ENCODE measurements around the gene ATXN7.

DNA sequence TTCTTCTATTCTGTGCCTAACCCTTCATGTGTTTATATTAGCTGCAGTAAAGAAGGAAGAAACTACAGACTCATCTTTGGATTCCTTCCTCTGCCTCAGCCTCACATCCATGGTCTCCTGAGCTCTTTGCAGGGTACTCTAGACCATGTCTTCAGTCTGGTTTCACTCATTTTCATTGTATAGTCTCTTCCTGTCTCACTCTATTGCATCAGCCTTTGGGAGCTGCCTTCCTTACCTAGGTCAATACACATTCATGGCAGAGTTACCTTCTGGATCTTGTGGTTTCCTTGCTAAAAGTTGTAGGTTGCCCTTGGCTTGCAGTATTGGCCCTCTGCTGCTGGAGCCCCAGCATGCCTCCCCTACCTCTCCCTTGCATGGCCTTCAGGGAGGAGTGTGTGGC is 80.0 kb downstream of the ATXN7 start:
- TF ChIP-seq, protein P1, sequence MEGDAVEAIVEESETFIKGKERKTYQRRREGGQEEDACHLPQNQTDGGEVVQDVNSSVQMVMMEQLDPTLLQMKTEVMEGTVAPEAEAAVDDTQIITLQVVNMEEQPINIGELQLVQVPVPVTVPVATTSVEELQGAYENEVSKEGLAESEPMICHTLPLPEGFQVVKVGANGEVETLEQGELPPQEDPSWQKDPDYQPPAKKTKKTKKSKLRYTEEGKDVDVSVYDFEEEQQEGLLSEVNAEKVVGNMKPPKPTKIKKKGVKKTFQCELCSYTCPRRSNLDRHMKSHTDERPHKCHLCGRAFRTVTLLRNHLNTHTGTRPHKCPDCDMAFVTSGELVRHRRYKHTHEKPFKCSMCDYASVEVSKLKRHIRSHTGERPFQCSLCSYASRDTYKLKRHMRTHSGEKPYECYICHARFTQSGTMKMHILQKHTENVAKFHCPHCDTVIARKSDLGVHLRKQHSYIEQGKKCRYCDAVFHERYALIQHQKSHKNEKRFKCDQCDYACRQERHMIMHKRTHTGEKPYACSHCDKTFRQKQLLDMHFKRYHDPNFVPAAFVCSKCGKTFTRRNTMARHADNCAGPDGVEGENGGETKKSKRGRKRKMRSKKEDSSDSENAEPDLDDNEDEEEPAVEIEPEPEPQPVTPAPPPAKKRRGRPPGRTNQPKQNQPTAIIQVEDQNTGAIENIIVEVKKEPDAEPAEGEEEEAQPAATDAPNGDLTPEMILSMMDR (IDR thresholded peaks at IDR 0.05), result no peak
- TF ChIP-seq POLR2A (IDR thresholded peaks at IDR 0.05), result no peak
